GM19455 (cell line): Measurements from ENCODE around the gene HOXC13.

Experiments used
- ATAC-seq: cut with Tn5 transposase; IDR thresholded peaks from one replicate; pipeline ENCODE4 v1.9.1; 2021; ENCODE audit not compliant: unreplicated experiment

The HOXC13 gene

GRCh38 chr12:53994264-53995001 is 55.8 kb downstream of the HOXC13 start:
- no peak for ATAC-seq

GRCh38 chr12:53995002-53995377 is 56.4 kb downstream of the HOXC13 start:
- no peak for ATAC-seq

- no peak for ATAC-seq
Observed at GRCh38 chr12:53995378-53996239, 57.0 kb downstream of the HOXC13 start.
